HG03045 (cell line): ENCODE data around the gene MKNK1.

Experiments used
- ATAC-seq: cut with Tn5 transposase; IDR thresholded peaks from one replicate; pipeline ENCODE4 v1.9.1; 2021; ENCODE audit warnings: mild to moderate bottlenecking, moderate library complexity; ENCODE audit not compliant: unreplicated experiment

Gene MKNK1

DNA sequence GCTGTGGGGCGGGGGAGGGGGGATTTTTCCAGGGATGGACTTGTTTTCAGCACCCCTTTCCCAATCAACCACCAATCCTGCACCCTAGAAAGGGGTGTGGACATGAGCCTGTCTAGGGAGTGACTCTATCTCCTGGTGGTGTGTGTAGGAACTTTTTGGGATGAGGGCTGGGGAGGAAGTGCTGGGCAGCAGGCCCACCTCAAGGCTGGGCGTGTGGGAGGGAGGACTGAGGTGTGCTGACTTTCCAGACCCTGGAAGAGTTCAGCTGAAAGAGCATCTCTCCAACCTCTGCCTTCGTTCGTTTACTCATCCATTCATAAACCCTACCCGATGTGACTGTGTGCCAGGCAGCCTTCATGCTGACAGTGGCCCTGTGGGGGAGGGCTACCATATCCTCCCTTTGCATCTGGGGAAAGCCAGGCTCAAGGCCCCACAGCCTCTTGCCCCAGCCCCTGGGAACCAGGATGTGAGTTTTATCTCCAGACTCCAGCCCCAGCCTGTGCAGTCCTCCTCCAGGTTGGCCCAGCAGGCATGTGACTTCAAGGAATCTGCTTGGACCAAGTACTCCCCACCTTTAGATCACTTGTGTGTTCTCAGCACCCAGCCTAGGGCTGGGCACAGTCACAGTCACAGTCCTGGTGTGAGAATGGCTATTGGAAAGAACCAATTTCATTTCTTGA lies 59.4 kb downstream of the MKNK1 start:
- ATAC-seq = no peak

DNA sequence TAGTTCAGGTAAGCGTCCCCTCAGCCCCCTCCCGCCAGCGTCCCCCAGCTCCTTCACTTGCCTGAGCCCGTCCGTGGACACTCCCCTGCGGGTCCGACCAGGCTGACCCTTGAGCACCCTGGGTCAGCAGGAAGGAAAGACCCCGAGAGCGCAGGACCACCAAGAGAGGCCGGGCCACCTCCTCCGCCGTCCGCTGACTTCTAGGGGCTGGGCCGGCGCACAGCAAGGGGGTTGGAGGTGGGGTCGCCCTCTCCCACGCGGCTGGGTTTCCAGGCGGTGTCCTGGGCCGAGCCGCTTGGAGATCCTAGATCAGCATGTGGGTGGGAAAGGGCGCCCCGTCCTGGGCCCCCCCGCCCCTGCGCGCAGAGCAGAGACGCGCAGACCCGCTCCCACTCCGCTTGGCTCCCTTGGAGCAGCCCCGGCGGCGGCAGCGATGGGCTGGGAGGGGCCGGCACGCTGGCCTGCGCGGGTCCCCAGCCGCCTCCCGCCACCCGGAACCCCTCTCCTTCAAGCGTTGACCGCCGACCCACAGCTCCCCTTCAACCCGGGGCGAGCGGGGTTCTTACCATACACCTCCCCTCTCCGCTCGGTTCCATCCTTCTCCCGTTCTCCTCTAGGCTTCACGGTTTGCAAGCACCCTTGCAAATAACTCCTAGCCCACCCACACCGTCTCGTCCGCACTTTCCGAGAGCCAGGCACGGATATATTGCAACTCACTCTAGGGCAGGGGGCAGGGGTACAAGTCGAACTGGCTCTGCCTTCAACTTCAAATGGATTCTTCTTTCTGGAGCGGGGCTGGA lies 60.1 kb downstream of the MKNK1 start:
- no peak for ATAC-seq

GRCh38 chr1:46543382-46543760 lies 60.7 kb downstream of the MKNK1 start:
- ATAC-seq = no peak

- ATAC-seq = no peak
Observed at GRCh38 chr1:46539972-46540371, 64.1 kb downstream of the MKNK1 start.

GRCh38 chr1:46538147-46538546 lies 65.9 kb downstream of the MKNK1 start:
- no peak for ATAC-seq

GRCh38 chr1:46537651-46538050 lies 66.4 kb downstream of the MKNK1 start:
- no peak for ATAC-seq

DNA sequence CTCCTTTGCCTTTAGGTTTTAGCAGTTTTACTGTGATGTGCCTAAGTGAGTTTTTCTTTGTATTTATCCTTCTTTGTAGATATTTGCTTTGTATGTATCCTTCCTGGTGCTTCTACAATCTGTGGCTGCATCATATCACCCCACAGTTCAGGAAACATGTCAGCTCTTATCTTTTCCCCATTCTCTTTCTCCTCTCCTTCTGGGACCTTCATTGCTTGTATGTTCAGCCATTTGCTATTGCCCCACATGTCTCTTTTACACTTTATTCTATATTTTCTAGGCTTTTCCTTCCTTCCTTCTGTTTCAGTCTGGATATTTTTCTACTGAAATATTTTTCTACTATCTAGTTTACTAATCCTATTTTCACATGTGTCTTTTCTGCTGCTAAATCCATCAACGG lies 67.5 kb downstream of the MKNK1 start:
- no peak for ATAC-seq

GRCh38 chr1:46535063-46535462 lies 69.0 kb downstream of the MKNK1 start:
- no peak for ATAC-seq

DNA sequence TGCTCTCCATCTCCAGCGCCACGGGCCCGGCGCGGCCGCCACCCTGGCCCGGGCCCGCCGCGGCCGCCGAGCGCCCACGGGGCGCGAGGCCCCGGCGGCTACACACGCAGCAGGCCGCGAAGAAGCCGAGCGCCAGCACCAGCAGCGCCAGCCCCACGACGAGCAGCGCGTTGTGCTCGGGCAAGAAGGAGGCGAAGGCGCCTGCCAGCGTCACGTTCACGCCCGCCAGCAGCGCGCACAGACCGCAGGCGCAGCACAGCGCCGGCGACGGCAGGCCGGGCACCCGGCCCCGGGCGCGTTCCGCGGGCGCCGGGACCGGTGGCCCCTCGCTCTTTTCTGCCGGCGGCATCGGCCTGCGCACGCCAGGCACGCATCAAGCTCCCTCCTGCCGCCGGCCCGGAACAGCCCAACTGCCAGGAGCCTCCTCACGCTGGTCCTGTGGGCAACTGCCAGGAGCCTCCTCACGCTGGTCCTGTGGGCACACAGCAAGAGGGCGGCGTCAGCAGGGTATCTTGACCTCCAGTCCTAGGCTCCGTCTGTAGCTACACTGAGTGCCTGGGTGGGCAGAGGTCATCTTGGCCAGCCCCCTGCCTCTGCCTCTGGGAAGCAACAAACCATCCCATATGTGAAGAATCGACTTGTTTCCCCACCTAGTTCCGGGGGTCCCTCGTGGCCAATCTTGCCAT lies 70.7 kb downstream of the MKNK1 start:
- ATAC-seq = no peak

DNA sequence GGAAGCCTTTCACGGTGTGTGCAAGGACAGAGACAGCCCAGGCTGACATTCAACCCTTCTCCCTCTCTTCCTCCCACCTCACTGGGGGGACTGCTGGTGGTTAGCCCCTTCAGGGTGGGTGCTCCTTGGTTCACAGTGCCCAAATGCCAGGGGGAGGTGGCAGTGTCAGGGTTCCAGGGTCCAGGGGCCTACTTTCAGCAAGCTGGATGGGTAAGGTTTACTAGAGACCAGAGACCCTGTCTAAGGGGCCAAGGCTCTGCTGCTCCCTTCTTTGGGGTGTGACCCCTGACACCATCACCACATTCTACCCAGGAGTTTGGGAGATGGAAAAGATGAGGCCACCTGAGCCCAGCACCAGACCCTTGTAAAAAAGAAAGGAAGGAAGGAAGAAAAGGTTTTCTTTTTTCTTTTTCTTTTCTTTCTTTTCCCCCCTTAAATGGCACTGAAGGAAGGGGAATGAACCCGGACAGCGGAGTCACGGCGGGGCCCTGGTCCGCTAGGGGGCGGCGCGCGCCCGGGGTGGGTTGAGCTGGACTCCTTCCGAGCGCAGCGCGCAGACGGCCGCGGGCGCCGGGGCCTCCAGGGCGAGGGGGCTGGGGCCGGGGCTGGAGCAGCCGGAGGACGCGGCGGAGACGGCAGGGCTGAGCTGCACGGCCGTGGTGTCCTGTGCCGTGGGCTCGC lies 71.4 kb downstream of the MKNK1 start:
- no peak for ATAC-seq

GRCh38 chr1:46532095-46532494 lies 72.0 kb downstream of the MKNK1 start:
- no peak for ATAC-seq

- ATAC-seq = no peak
Observed at GRCh38 chr1:46530791-46531409, 73.2 kb downstream of the MKNK1 start.

DNA sequence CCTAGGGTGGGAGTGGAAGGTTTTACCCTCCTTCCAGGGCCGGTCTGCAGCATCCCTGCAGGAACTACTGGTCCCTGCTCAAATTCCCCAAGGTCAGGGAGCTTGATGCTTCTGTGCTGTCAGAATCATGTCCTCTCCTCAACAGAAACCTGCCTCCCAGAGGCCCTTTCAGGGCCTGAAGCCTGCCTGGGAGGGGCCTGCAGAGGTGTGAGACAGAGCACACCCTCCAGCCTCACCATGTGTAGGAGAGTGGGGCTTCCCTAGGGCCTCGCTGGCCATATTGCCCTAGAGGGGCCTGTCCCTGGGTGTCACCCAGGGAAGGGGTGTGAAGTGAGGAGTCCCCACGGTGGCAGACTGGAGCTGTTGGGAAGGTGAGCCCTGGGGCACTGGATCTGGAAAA lies 73.8 kb downstream of the MKNK1 start:
- no peak for ATAC-seq

- no peak for ATAC-seq
Observed at GRCh38 chr1:46529031-46529630, 74.9 kb downstream of the MKNK1 start.

GRCh38 chr1:46528297-46528955 lies 75.6 kb downstream of the MKNK1 start:
- ATAC-seq = no peak

- ATAC-seq = no peak
Observed at GRCh38 chr1:46527474-46528296, 76.4 kb downstream of the MKNK1 start.

DNA sequence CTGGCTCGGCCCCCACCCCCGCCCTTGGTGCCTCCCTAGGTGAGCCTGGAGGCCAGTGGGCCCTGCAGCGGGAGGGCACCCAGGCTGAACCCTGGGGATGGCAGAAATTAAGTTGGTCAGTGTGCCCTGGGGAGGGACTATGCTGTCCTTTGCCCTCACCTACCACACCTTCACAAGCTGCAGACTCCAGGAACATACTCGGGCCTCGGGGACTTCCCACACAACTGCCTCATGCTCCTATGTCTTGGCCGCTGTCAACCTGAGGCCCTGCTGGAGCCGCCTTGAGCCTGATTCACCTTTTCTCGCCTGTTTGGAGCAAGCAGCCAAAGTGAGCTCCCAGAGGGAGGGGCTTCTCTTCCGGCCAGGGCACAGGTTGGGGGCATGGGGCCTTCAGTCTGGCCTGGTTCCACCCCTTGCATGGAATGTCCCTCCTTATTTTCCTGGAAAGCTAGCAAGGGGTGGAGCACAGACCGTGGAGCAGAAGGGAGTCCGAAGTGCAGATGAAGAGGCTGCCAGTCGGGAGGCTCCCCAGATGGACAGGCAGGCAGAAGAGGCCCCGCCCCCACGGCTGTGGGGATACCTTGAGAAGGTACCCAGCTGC lies 77.3 kb downstream of the MKNK1 start:
- ATAC-seq = no peak

DNA sequence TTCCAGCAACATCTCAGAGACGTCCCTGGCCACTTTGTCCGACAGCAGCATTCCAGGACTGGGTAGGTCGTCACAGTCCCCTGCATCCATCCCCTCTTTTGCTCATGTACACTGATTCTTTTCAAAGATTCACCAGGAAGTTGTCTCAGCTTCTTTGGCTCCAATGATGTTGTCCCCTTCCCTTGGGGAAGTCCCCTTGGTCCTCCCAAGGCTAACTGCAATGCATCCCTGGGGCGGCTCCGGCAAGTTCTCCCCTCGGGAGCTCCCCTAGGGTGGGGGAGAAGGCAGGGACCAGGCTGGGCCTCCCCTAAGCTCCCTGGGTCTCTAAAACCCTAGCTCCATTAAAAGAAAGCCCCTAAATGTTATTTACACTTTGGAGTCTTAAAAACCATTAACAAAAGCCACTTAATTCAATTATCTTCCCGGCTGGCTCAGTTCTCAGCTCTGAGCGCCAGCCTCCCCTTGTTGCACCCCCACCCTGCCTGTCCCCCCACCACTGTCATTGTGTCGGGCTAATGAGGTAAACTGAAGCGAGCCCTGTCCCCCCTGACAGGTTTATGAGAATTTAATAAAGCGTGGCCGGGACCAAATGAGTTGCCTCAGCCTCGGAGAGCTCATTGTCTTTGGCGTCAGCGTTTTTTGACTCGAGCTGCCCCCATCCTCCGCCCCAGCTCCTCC lies 77.9 kb downstream of the MKNK1 start:
- no peak for ATAC-seq
